GM18951 (cell line): ENCODE results near the gene KSR1.

Source experiments
- POLR2A ChIP-seq: IDR thresholded peaks from 4 replicates; pipeline ENCODE4 v1.6.1; 2011; ENCODE audit warnings: mild to moderate bottlenecking; ENCODE audit not compliant: insufficient read length, insufficient read depth; ENCODE audit errors: extremely low read depth
- in situ Hi-C: fragments of 300-500 bp; cut with MboI; formaldehyde crosslinking; loops from one replicate; pipeline ENCODE4 v1.12.0; 2022; ENCODE audit warnings: low sequenced_read_pairs, mixed read lengths, inconsistent platforms; ENCODE audit not compliant: unreplicated experiment

Gene KSR1

GRCh38 chr17:27540318-27541101 is 84.3 kb downstream of the KSR1 start:
- no peak for TF ChIP-seq POLR2A
- in situ Hi-C loops: no loop called here

- TF ChIP-seq POLR2A: no peak
- in situ Hi-C loops: no loop called here
These were observed 85.2 kb downstream of the KSR1 start for GRCh38 chr17:27541301-27542023.

GRCh38 chr17:27542841-27543463 is 86.7 kb downstream of the KSR1 start:
- in situ Hi-C loops: no loop called here
- TF ChIP-seq POLR2A: no peak

DNA sequence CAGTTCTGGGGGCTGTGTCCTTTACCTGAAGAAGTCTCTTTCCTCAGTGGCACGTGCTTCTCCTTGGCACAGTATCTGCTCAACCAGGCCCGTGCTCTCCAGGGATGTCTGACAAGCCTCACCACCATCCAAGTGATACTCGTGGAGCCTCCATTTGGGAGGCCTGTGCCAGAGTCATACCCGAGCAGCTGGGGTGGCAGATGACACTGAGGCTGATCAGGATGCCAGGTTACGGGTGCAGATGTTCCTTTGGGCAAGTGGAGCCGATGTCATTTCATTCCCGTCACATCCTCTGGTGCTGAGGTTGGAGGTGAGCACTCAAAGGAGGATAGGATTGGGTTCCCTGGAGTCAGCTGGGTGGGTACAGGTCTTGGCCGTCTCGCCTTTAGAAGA is 87.2 kb downstream of the KSR1 start:
- TF ChIP-seq POLR2A: no peak
- in situ Hi-C loops: no loop called here

DNA sequence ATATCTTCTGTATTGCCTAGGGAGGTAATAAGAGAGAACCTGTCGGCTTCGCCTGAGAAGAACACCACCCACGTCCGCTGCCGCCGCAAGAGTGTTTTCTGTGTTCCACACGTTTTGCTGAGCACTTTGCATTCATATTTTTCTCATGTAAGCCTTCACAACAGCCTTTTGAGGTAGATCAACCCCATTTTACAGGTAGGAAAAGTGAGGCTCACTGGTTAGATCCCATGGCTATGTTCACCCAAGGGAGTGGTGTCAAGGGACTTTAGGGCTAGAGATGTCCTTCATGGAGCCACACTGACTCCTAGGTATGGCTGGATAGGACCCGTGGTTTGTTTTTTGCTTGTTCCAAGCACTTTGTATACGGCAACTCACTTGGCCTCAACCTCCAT is 87.7 kb downstream of the KSR1 start:
- in situ Hi-C loops: no loop called here
- TF ChIP-seq POLR2A: no peak

DNA sequence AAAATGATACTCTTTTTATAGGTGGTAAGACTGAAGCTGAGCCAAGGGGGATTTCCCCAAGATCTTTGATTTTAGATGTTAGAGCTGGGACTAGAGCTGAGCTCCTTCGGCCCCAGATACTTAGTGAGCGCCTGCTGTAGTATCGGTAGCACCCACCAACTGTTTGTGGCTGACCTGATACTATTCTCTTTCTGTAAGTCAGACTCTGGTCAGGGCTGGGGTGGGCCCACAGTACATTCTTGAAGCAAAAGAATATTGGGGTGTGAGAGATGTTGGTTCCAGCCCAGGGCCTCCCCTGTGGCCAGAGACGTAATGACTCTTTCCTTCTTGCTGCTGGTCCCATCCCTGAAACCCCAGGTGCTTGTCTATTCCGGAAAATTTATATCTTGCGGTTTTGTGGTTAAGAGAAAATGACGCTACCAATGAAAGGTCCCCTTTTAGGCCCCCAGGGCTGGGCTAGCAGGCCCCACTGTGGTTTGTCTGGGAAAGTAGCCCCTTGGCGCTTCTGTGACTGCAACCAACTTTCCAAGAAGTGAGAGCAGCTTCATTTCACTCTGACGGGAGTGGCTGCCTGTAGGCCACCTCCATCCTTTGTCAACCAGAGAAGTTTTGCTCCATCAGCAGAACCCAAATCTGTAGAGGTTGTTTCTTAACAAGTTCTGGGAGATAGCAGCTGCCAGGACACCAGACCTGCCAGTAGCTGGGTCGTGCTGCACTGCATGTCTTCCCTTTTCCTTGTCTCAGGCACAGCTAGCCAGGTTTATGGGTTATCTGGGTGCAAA is 88.3 kb downstream of the KSR1 start:
- no peak for TF ChIP-seq POLR2A
- in situ Hi-C loops: no loop called here

GRCh38 chr17:27545562-27546229 is 89.4 kb downstream of the KSR1 start:
- in situ Hi-C loops: no loop called here

DNA sequence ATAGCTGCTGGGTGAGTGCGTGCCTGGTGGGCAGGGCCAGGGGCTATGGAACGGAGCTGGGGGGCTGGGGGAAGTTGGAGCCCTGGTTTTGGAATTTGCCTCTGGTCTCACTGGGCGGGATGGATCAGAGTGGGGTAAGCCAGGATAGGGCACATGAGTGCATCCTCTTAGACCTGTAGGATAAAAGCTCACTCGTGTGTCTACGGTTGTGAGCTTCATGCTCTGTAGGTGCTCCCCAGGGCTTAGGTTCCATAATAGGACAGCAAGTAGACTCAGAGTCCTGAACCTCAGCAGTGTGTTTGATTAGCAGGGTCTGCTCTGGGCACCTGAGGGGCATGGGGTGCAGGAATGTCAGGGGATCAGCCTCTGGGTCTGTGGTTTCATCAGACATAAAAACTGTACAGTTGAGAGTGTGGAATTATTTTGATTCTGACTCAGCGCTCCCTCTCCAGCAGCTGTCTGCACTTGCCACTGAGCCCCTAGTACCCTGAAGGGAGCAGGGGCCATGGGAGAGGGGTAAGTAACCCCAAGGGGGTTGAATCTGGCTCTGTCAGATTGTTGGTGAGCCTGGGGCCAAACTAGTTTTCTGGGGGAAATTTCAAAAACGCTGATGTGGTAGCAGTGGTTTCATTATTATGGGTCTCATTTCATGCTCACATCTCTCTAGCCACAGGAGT is 90.5 kb downstream of the KSR1 start:
- no peak for TF ChIP-seq POLR2A
- in situ Hi-C loops: no loop called here

More at GRCh38 chr17:27545562-27546229, 89.4 kb downstream of the KSR1 start:
- TF ChIP-seq POLR2A: no peak

DNA sequence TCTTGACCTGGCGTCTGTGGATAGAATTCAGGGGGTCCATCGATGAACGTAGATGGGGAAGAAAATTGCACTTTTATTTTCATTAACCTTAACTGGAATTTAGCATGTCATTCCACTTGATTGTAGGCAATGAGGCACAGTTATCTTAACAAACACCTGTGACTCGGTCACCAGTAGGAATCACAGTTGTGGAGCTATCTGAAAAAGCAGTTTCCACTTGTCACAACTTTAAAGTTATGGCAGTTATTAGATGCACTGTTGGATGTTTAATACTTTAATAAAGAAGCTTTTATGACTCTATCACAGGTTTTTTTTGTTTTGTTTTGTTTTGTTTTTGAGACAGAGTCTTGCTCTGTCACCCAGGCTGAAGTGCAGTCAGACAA is 91.0 kb downstream of the KSR1 start:
- in situ Hi-C loops: no loop called here
- no peak for TF ChIP-seq POLR2A

DNA sequence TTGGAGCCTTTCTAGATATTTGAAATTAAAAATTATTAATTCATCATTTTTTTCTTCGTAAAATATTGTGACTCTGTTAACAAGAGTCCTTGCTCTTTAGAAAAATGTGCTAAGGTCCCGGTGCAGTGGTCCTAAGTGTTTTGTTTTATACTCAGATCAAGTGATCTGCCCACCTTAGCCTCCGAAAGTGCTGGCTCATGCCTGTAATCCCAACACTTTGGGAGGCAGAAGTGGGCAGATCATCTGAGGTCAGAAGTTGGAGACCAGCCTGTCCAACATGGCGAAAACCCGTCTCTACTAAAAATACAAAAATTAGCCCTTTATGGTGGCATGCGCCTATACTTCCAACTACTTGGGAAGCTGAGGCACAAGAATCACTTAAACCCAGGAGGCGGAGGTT is 92.1 kb downstream of the KSR1 start:
- in situ Hi-C loops: no loop called here
- no peak for TF ChIP-seq POLR2A

- TF ChIP-seq POLR2A: no peak
- in situ Hi-C loops: no loop called here
These were observed 93.1 kb downstream of the KSR1 start for GRCh38 chr17:27549251-27549893.
